Measurements from ENCODE around the gene RBM4B. TPM values are rescaled to one million over a fixed set of nuclear protein-coding genes. Genes with fewer than 3 reads are reported as not detected.

Gene RBM4B
- total RNA-seq, 2 experiments from 2014 or later: 29.1 to 38.3 TPM

GRCh38 chr11:66617155-66617834 lies 60.4 kb downstream of the RBM4B start:
- TF ChIP-seq, protein P1, sequence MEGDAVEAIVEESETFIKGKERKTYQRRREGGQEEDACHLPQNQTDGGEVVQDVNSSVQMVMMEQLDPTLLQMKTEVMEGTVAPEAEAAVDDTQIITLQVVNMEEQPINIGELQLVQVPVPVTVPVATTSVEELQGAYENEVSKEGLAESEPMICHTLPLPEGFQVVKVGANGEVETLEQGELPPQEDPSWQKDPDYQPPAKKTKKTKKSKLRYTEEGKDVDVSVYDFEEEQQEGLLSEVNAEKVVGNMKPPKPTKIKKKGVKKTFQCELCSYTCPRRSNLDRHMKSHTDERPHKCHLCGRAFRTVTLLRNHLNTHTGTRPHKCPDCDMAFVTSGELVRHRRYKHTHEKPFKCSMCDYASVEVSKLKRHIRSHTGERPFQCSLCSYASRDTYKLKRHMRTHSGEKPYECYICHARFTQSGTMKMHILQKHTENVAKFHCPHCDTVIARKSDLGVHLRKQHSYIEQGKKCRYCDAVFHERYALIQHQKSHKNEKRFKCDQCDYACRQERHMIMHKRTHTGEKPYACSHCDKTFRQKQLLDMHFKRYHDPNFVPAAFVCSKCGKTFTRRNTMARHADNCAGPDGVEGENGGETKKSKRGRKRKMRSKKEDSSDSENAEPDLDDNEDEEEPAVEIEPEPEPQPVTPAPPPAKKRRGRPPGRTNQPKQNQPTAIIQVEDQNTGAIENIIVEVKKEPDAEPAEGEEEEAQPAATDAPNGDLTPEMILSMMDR (conservative IDR thresholded peaks at IDR 0.05; ENCODE audit: low read length): no peak
- no peak for TF ChIP-seq EZH2phosphoT487 (IDR thresholded peaks at IDR 0.05; ENCODE audit: borderline replicate concordance, low read depth, low read length)
- Histone ChIP-seq H3K9me3 (ENCODE audit: low read length) (no peaks in the 10 kb centered on the region), H3K4me2 (ENCODE audit: low read length) (peak overlapping the region; percentile 86), H3K4me1 (ENCODE audit: insufficient read depth, low read length, poor library complexity, severe bottlenecking) (peaks cover 55% of the 10 kb centered on the region), H3K79me2 (ENCODE audit: insufficient read depth, low read depth, low read length) (peaks cover 73% of the 10 kb centered on the region), H4K20me1 (ENCODE audit: insufficient read depth, low read length) (peaks cover 25% of the 10 kb centered on the region), H3K27ac (ENCODE audit: low read depth, low read length, poor library complexity, severe bottlenecking) (peak overlapping the region; percentile 81), H3K4me3 (ENCODE audit: low read depth, low read length, poor library complexity, severe bottlenecking) (peak overlapping the region; percentile 94), H3K9me2 (ENCODE audit: insufficient read depth, low read length) (no peaks in the 10 kb centered on the region), H2AFZ (ENCODE audit: low read length) (no peak overlapping the region), H3K36me3 (ENCODE audit: insufficient read depth, low read length) (peaks cover 55% of the 10 kb centered on the region)
- intact Hi-C loops (cut with micrococcal nuclease; ENCODE audit: unreplicated experiment): loop anchor here (2.0 to 5.0 kb wide), 3 partner anchors 24 to 75 kb away; partner anchors contain the start of genes CCDC87 and CCS
- ChIA-PET POLR2A (interaction anchor here (0.6 to 2.5 kb wide), 11 partner anchors 10 to 170 kb away, joined by 3 to 16 read pairs (median 3); partner anchors contain the start of genes RBM4 and RBM4B), CTCF (ENCODE audit: unreplicated experiment) (interaction anchor here (0.9 to 1.0 kb wide), 2 partner anchors 23 to 61 kb away, joined by 5 to 6 read pairs; partner anchors contain the start of gene RBM4B)
- BruUV-seq (replicated peaks): no TSS peak
- no peak for DNase-seq (ENCODE audit: low spot score)

GRCh38 chr11:66616379-66617154 lies 61.1 kb downstream of the RBM4B start, which contains the start of gene RBM14:
Gene RBM14 (plus strand): TSS chr11:66616630. CDS start chr11:66616721, 91 bp downstream.
- BruUV-seq (replicated peaks): no TSS peak
- peak; percentile 100 for DNase-seq (ENCODE audit: low spot score)
- Histone ChIP-seq H3K9me3 (ENCODE audit: low read length) (no peaks in the 10 kb centered on the region), H3K27ac (ENCODE audit: low read depth, low read length, poor library complexity, severe bottlenecking) (peak within 1 kb of the TSS; percentile 81), H3K4me2 (ENCODE audit: low read length) (peak within 1 kb of the TSS; percentile 86), H3K79me2 (ENCODE audit: insufficient read depth, low read depth, low read length) (peaks cover 66% of the 10 kb centered on the region), H3K4me3 (ENCODE audit: low read depth, low read length, poor library complexity, severe bottlenecking) (peak within 1 kb of the TSS; percentile 94), H3K9me2 (ENCODE audit: insufficient read depth, low read length) (no peaks in the 10 kb centered on the region), H3K4me1 (ENCODE audit: insufficient read depth, low read length, poor library complexity, severe bottlenecking) (peaks cover 62% of the 10 kb centered on the region), H2AFZ (ENCODE audit: low read length) (peak within 1 kb of the TSS; percentile 43; the same call in 1 of the 2 replicates), H4K20me1 (ENCODE audit: insufficient read depth, low read length) (peaks cover 25% of the 10 kb centered on the region), H3K36me3 (ENCODE audit: insufficient read depth, low read length) (peaks cover 48% of the 10 kb centered on the region)
- POLR2A ChIA-PET: interaction anchor here (0.6 to 2.5 kb wide), 10 partner anchors 10 to 61 kb away, joined by 3 to 16 read pairs (median 3); partner anchors contain the start of genes RBM4 and RBM4B
- TF ChIP-seq, protein P1 (conservative IDR thresholded peaks at IDR 0.05; ENCODE audit: low read length): no peak
- no peak for TF ChIP-seq EZH2phosphoT487 (IDR thresholded peaks at IDR 0.05; ENCODE audit: borderline replicate concordance, low read depth, low read length)
- intact Hi-C loops (cut with micrococcal nuclease; ENCODE audit: unreplicated experiment): loop anchor here (1.0 to 5.0 kb wide), 5 partner anchors 22 to 74 kb away; partner anchors contain the start of genes CCDC87, CCS and RBM4
- CTCF ChIA-PET (ENCODE audit: unreplicated experiment): interaction anchor here (1.0 kb wide), 1 partner anchor 61 kb away, joined by 5 read pairs; the partner anchor contains the start of gene RBM4B

Small RNA genes within 50 kb of the gene (small RNA-seq; reads per million reads assigned to genes)
- gene RN7SL12P (not detected), gene RNU4-39P (not detected)

Other genes starting within 250 kb of the RBM4B start
- gene MRPL11, start 239.0 kb downstream of the RBM4B start, total RNA-seq (2014; rRNA removed; shearing (Covaris generic)): 82.6 and 101 TPM in 2 replicates
- gene MRPL11, start 239.0 kb downstream of the RBM4B start, total RNA-seq (2022): 75.1 and 88.6 TPM in 2 replicates
- 7.7 and 8.1 TPM in 2 replicates for gene PELI3, start 211.0 kb downstream of the RBM4B start, total RNA-seq (2014; rRNA removed; shearing (Covaris generic))
- 4.3 and 4.5 TPM in 2 replicates for gene PELI3, start 211.0 kb downstream of the RBM4B start, total RNA-seq (2022)
- gene DPP3, start 197.5 kb downstream of the RBM4B start, total RNA-seq (2014; rRNA removed; shearing (Covaris generic)): 40.0 and 47.2 TPM in 2 replicates
- gene DPP3, start 197.5 kb downstream of the RBM4B start, total RNA-seq (2022): 53.4 and 60.3 TPM in 2 replicates
- gene BBS1, start 167.3 kb downstream of the RBM4B start, total RNA-seq (2014; rRNA removed; shearing (Covaris generic)): 8.7 and 14.7 TPM in 2 replicates
- 15.2 and 15.7 TPM in 2 replicates for gene BBS1, start 167.3 kb downstream of the RBM4B start, total RNA-seq (2022)
- 11.3 and 11.9 TPM in 2 replicates for gene ZDHHC24, start 131.8 kb downstream of the RBM4B start, total RNA-seq (2014; rRNA removed; shearing (Covaris generic))
- gene ZDHHC24, start 131.8 kb downstream of the RBM4B start, total RNA-seq (2022): 33.3 and 35.1 TPM in 2 replicates
- not detected in 2 replicates for gene ACTN3, start 131.0 kb downstream of the RBM4B start, total RNA-seq (2014; rRNA removed; shearing (Covaris generic))
- gene ACTN3, start 131.0 kb downstream of the RBM4B start, total RNA-seq (2022): 0.15 and 0.27 TPM in 2 replicates
- not detected in 2 replicates for gene CTSF, start 109.3 kb downstream of the RBM4B start, total RNA-seq (2014; rRNA removed; shearing (Covaris generic))
- not detected in 2 replicates for gene CTSF, start 109.3 kb downstream of the RBM4B start, total RNA-seq (2022)
- gene CCDC87, start 84.8 kb downstream of the RBM4B start, total RNA-seq (2014; rRNA removed; shearing (Covaris generic)): 0.13 and 0.26 TPM in 2 replicates
- 0.17 and 0.36 TPM in 2 replicates for gene CCDC87, start 84.8 kb downstream of the RBM4B start, total RNA-seq (2022)
- gene CCS, start 84.7 kb downstream of the RBM4B start, total RNA-seq (2014; rRNA removed; shearing (Covaris generic)): 31.7 and 32.6 TPM in 2 replicates
- gene CCS, start 84.7 kb downstream of the RBM4B start, total RNA-seq (2022): 34.4 and 36.7 TPM in 2 replicates
- gene RBM14, start 61.3 kb downstream of the RBM4B start, total RNA-seq (2014; rRNA removed; shearing (Covaris generic)): 65.8 and 94.6 TPM in 2 replicates
- gene RBM14, start 61.3 kb downstream of the RBM4B start, total RNA-seq (2022): 227 and 243 TPM in 2 replicates
- 66.0 and 93.9 TPM in 2 replicates for gene RBM4, start 39.2 kb downstream of the RBM4B start, total RNA-seq (2014; rRNA removed; shearing (Covaris generic))
- 139 and 140 TPM in 2 replicates for gene RBM4, start 39.2 kb downstream of the RBM4B start, total RNA-seq (2022)
- 22.7 and 25.2 TPM in 2 replicates for gene SPTBN2, start 51.3 kb upstream of the RBM4B start, total RNA-seq (2014; rRNA removed; shearing (Covaris generic))
- gene SPTBN2, start 51.3 kb upstream of the RBM4B start, total RNA-seq (2022): 13.0 and 16.2 TPM in 2 replicates
- gene RCE1, start 165.6 kb upstream of the RBM4B start, total RNA-seq (2014; rRNA removed; shearing (Covaris generic)): 45.3 and 62.9 TPM in 2 replicates
- 31.6 and 34.9 TPM in 2 replicates for gene RCE1, start 165.6 kb upstream of the RBM4B start, total RNA-seq (2022)
- gene LRFN4, start 179.2 kb upstream of the RBM4B start, total RNA-seq (2014; rRNA removed; shearing (Covaris generic)): 27.2 and 33.9 TPM in 2 replicates
- 34.9 and 38.6 TPM in 2 replicates for gene LRFN4, start 179.2 kb upstream of the RBM4B start, total RNA-seq (2022)

Measured in OCI-LY7 (cell line).